Measurements from ENCODE around the gene HUS1. TPM values are rescaled to one million over a fixed set of nuclear protein-coding genes. Genes with fewer than 3 reads are reported as not detected.

HUS1 gene
- polyA plus RNA-seq, 1 experiment: 14.1 TPM

DNA sequence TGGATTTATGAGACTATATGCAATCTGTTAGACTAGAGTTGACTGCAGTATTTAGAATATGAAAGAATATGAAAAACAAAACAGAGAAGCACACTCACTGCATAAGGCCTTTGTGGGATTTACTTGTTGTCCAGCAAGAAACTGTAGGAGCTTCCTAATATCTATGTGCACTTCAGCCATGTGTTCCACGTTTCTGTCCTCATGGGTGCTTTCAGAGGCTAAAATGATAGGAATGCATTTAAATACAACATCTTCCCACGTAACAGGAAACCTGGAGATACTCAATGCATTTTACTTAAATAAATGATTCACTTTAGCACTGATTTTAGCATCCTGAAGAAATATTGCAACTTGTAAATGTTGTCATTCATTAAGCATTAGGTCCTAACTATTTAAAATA is 11.7 kb downstream of the HUS1 start:
- POLR2A ChIA-PET: no interaction called here
- DNase-seq (ENCODE audit: low read depth): peak; percentile 36
- CTCF ChIA-PET: interaction anchor here (0.6 to 9.6 kb wide), 6 partner anchors 15 to 701 kb away, joined by 3 to 59 read pairs (median 5); no protein-coding TSS in a partner anchor
- Histone ChIP-seq H3K27me3 (ENCODE audit: control insufficient read depth, insufficient read depth, low read length) (no peaks in the 10 kb centered on the region), H3K36me3 (ENCODE audit: control insufficient read depth, insufficient read depth, low read length) (peaks cover 27% of the 10 kb centered on the region), H3K4me3 (ENCODE audit: low read depth, low read length) (no peak overlapping the region)
- TF ChIP-seq, protein P1, sequence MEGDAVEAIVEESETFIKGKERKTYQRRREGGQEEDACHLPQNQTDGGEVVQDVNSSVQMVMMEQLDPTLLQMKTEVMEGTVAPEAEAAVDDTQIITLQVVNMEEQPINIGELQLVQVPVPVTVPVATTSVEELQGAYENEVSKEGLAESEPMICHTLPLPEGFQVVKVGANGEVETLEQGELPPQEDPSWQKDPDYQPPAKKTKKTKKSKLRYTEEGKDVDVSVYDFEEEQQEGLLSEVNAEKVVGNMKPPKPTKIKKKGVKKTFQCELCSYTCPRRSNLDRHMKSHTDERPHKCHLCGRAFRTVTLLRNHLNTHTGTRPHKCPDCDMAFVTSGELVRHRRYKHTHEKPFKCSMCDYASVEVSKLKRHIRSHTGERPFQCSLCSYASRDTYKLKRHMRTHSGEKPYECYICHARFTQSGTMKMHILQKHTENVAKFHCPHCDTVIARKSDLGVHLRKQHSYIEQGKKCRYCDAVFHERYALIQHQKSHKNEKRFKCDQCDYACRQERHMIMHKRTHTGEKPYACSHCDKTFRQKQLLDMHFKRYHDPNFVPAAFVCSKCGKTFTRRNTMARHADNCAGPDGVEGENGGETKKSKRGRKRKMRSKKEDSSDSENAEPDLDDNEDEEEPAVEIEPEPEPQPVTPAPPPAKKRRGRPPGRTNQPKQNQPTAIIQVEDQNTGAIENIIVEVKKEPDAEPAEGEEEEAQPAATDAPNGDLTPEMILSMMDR (IDR thresholded peaks at IDR 0.05; ENCODE audit: insufficient read depth, low read depth, low read length): no peak

DNA sequence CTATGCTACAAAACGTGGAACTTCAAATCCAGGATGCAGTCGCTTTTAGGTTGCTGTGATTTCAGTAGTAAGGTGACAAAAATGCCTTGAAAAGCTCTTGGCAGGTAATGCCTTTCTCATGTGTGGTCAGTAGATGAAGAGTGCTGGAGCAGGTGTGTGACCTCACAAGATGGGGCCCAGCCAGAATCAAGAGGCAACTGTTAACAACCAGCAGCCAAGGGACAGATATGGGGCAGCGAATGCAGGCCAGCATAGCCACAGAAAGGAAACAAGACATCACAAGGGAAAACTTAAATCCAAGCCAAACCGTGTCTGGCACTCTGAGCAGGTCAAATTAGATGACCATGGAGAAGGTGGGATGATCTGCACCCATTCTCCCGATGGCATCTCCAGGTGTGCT is 12.3 kb downstream of the HUS1 start:
- ChIA-PET POLR2A (no interaction called here), CTCF (interaction anchor here (0.7 to 9.6 kb wide), 4 partner anchors 15 to 188 kb away, joined by 3 to 59 read pairs (median 4); no protein-coding TSS in a partner anchor)
- Histone ChIP-seq H3K36me3 (ENCODE audit: control insufficient read depth, insufficient read depth, low read length) (peaks cover 31% of the 10 kb centered on the region), H3K27me3 (ENCODE audit: control insufficient read depth, insufficient read depth, low read length) (no peaks in the 10 kb centered on the region), H3K4me3 (ENCODE audit: low read depth, low read length) (no peak overlapping the region)
- TF ChIP-seq, protein P1 (IDR thresholded peaks at IDR 0.05; ENCODE audit: insufficient read depth, low read depth, low read length): no peak
- no peak for DNase-seq (ENCODE audit: low read depth)

DNA sequence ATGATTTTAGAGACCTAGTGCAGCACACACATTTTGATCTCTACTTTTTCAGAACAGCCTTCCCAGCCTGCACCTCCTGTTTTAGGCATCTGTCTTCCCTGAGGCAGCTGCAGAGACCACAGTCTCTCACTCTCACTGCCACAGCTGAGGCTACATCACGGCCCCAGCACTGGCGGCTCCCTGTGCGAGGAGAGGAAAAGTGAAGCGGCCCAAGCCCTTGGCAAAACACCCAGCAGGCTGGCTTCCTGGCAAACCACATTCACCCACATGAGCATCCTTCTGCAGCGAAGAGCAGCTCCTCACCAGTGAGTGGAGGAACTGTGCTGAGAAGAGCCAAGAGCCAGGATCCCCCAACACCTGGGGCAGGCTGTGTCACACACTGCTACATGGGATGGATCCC is 14.0 kb downstream of the HUS1 start:
- Histone ChIP-seq H3K36me3 (ENCODE audit: control insufficient read depth, insufficient read depth, low read length) (peaks cover 30% of the 10 kb centered on the region), H3K4me3 (ENCODE audit: low read depth, low read length) (no peak overlapping the region), H3K27me3 (ENCODE audit: control insufficient read depth, insufficient read depth, low read length) (no peaks in the 10 kb centered on the region)
- ChIA-PET POLR2A (no interaction called here), CTCF (interaction anchor here (1.1 to 9.6 kb wide), 3 partner anchors 13 to 145 kb away, joined by 3 to 59 read pairs (median 6); no protein-coding TSS in a partner anchor)
- DNase-seq (ENCODE audit: low read depth): no peak
- TF ChIP-seq, protein P1 (IDR thresholded peaks at IDR 0.05; ENCODE audit: insufficient read depth, low read depth, low read length): no peak

DNA sequence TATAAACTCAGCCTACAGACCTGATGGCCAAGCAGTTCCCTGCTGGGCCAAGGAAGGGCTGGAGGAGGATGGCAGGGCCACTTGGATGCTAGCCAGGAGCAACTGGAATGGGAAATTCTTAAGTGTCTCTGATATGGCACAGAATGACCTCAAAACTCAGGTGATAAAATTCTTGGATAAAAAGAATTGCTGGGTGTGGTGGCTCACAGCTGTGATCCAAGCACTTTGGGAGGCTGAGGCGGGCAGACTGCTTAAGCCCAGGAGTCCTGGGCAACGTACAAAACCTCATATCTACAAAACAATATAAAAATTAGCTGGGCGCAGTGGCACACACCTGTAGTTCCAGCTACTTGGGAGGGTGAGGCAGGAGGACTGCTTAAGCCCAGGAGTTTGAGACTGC is 17.2 kb downstream of the HUS1 start:
- no peaks in the 10 kb centered on the region for H3K27me3 ChIP-seq (ENCODE audit: control insufficient read depth, insufficient read depth, low read length)
- no peak overlapping the region for H3K4me3 ChIP-seq (ENCODE audit: low read depth, low read length)
- TF ChIP-seq, protein P1 (IDR thresholded peaks at IDR 0.05; ENCODE audit: insufficient read depth, low read depth, low read length): no peak
- ChIA-PET POLR2A (no interaction called here), CTCF (interaction anchor here (0.9 to 9.6 kb wide), 3 partner anchors 17 to 193 kb away, joined by 4 to 59 read pairs (median 4); no protein-coding TSS in a partner anchor)
- no peak for DNase-seq (ENCODE audit: low read depth)
- H3K36me3 ChIP-seq (ENCODE audit: control insufficient read depth, insufficient read depth, low read length): peaks cover 28% of the 10 kb centered on the region

DNA sequence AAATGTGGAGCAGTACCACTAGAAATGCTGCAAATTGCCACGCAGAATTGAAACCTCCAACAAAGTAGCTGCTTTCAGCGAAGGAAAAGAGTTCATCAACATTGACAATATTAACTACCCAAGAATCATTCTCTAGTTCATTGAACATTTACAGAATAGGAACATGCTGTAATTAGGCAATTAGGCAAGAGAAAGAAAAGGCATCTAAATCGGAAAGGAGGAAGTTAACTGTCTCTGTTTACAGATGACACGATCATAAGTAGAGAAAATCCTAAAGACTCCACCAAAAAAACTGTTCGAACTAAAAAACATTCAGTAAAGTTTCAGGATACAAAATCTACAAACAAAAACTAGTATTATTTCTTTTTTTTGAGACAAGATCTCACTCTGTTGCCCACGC is 22.3 kb downstream of the HUS1 start:
- Histone ChIP-seq H3K36me3 (ENCODE audit: control insufficient read depth, insufficient read depth, low read length) (0 out of 2 replicates have a peak, but pooled peaks cover 3% of the 10 kb centered on the region), H3K4me3 (ENCODE audit: low read depth, low read length) (no peak overlapping the region), H3K27me3 (ENCODE audit: control insufficient read depth, insufficient read depth, low read length) (no peaks in the 10 kb centered on the region)
- CTCF ChIA-PET: interaction anchor here (0.8 to 2.5 kb wide), 5 partner anchors 12 to 198 kb away, joined by 3 to 16 read pairs (median 4); no protein-coding TSS in a partner anchor
- POLR2A ChIA-PET: no interaction called here
- TF ChIP-seq, protein P1 (IDR thresholded peaks at IDR 0.05; ENCODE audit: insufficient read depth, low read depth, low read length): no peak
- no peak for DNase-seq (ENCODE audit: low read depth)
